Stimulated activated CD8-positive, alpha-beta memory T cell treated with anti-CD3 and anti-CD28 coated beads, Interleukin-2, amount 100 ng/mL, for 48 hours (primary cell): ENCODE results near the gene PRDM12.

Experiments used
- DNase-seq, 2 donors: peaks; one replicate each; pipeline ENCODE4 v3.0.0-alpha.2; 2020; ENCODE audit warnings: low read depth in 2 of 2

The PRDM12 gene

GRCh38 chr9:130664251-130665028 lies at the start of gene PRDM12:
Gene PRDM12 (plus strand): TSS chr9:130664594. CDS start chr9:130664654, 60 bp downstream.
- no peak for DNase-seq

GRCh38 chr9:130616451-130616850 lies 47.9 kb upstream of the PRDM12 start:
- DNase-seq: no peak

- DNase-seq: no peak
These were observed 40.9 kb upstream of the PRDM12 start for GRCh38 chr9:130623466-130623865.

GRCh38 chr9:130624154-130624553 lies 40.2 kb upstream of the PRDM12 start:
- DNase-seq: no peak

- no peak for DNase-seq
These were observed 38.0 kb upstream of the PRDM12 start for GRCh38 chr9:130626249-130626996.

- no peak for DNase-seq
These were observed 37.3 kb upstream of the PRDM12 start for GRCh38 chr9:130627051-130627450.

- no peak for DNase-seq
These were observed 36.2 kb upstream of the PRDM12 start for GRCh38 chr9:130627896-130628792.

- no peak for DNase-seq
These were observed 34.8 kb upstream of the PRDM12 start for GRCh38 chr9:130629443-130630070.

GRCh38 chr9:130630071-130630450 lies 34.3 kb upstream of the PRDM12 start:
- DNase-seq: no peak

GRCh38 chr9:130630506-130631330 lies 33.7 kb upstream of the PRDM12 start:
- DNase-seq: no peak

- DNase-seq: no peak
These were observed 32.9 kb upstream of the PRDM12 start for GRCh38 chr9:130631331-130632080.

GRCh38 chr9:130632081-130632710 lies 32.2 kb upstream of the PRDM12 start:
- no peak for DNase-seq

- no peak for DNase-seq
These were observed 31.6 kb upstream of the PRDM12 start for GRCh38 chr9:130632841-130633240.

GRCh38 chr9:130633336-130634190 lies 30.8 kb upstream of the PRDM12 start:
- no peak for DNase-seq

- no peak for DNase-seq
These were observed 30.1 kb upstream of the PRDM12 start for GRCh38 chr9:130634191-130634768.

GRCh38 chr9:130634801-130635200 lies 29.6 kb upstream of the PRDM12 start:
- no peak for DNase-seq

- no peak for DNase-seq
These were observed 29.1 kb upstream of the PRDM12 start for GRCh38 chr9:130635306-130635705.
